GM12878 (cell line): ENCODE results near the gene MRPS27. TPM values are rescaled to one million over a fixed set of nuclear protein-coding genes. Genes with fewer than 3 reads are reported as not detected.
"Not testable (repeated sequence)": the region's sequence is repeated elsewhere in the genome, so short reads cannot be mapped to it uniquely, and the experiment has no call there.

Source experiments
- ATAC-seq: fragments of 200-7000 bp; cut with Tn5 transposase; 3 replicates; pipeline ENCODE4 v1.9.1; 2020; ENCODE audit warnings: mild to moderate bottlenecking, moderate library complexity
- BruUV-seq: library from RNA; stranded (reverse); fragments of 400-500 nt; replicated peaks from 2 replicates; lab custom pipeline; 2021; lab: Mats Ljungman, UMichigan
- CTCF ChIA-PET: fragments of 300-600 bp; sonication (Branson Sonifier 250); formaldehyde crosslinking; extraction: SDS; loops from one replicate; lab custom pipeline; 2021; ENCODE audit warnings: inconsistent platforms; lab: Yijun Ruan, JAX
- POLR2A ChIA-PET: fragments of 350-600 bp; formaldehyde crosslinking; extraction: SDS; loops from one replicate; lab custom pipeline; 2021; ENCODE audit warnings: inconsistent platforms; lab: Charles Lee
- RAD21 ChIA-PET: fragments of 300-600 bp; sonication (Branson Sonifier 250); formaldehyde crosslinking; loops from one replicate; lab custom pipeline; 2023; ENCODE audit warnings: antibody characterized with exemption; ENCODE audit not compliant: unreplicated experiment; lab: Charles Lee
- SMC1A ChIA-PET: fragments of 300-600 bp; sonication (Branson Sonifier 250); formaldehyde crosslinking; loops from one replicate; lab custom pipeline; 2023; ENCODE audit not compliant: unreplicated experiment, uncharacterized antibody; lab: Charles Lee
- DNase-seq: peaks from one replicate; pipeline ENCODE4 v3.0.0-alpha.2; 2011; ENCODE audit warnings: low read depth, low spot score
- FAIRE-seq: peaks from 3 replicates; lab custom pipeline; 2011; peaks lifted over from hg19 to GRCh38; lab: Jason Lieb, UNC
- H2AFZ ChIP-seq: 2 replicates; pipeline ENCODE4 v1.6.0; 2011; ENCODE audit warnings: low read depth, low read length, control low read depth; ENCODE audit not compliant: control insufficient read depth
- H3K27ac ChIP-seq: 2 replicates; pipeline ENCODE4 v1.5.1; 2011; ENCODE audit warnings: control low read depth; ENCODE audit not compliant: control insufficient read depth, insufficient read depth
- H3K27me3 ChIP-seq, 2 experiments: replicated peaks in 1 of 2; 2 replicates each; pipeline versions ENCODE4 v1.6.0 to v1.6.1; 2011; ENCODE audit warnings: low read length in 1 of 2; ENCODE audit not compliant: control insufficient read depth in 2 of 2, insufficient read depth in 2 of 2
- H3K36me3 ChIP-seq, 2 experiments: 2 replicates each; pipeline ENCODE4 v1.5.1; 2011; ENCODE audit warnings: low read length in 1 of 2; ENCODE audit not compliant: control insufficient read depth in 2 of 2, insufficient read depth in 2 of 2
- H3K4me1 ChIP-seq: 2 replicates; pipeline ENCODE4 v1.6.1; 2011; ENCODE audit warnings: mild to moderate bottlenecking, low read length, moderate library complexity, mixed read lengths; ENCODE audit not compliant: control insufficient read depth, insufficient read depth
- H3K4me2 ChIP-seq: 2 replicates; pipeline ENCODE4 v1.6.0; 2011; ENCODE audit warnings: control low read depth; ENCODE audit not compliant: control insufficient read depth, insufficient read depth
- H3K4me3 ChIP-seq: fragments of 200-600 bp; sonication (generic); 2 replicates; pipeline ENCODE4 v1.5.1; 2016
- H3K79me2 ChIP-seq: 2 replicates; pipeline ENCODE4 v1.6.0; 2011; ENCODE audit warnings: low read length; ENCODE audit not compliant: control insufficient read depth, insufficient read depth
- H3K9ac ChIP-seq: 2 replicates; pipeline ENCODE4 v1.8.0; 2011; ENCODE audit warnings: low read length, control low read depth, mixed read lengths; ENCODE audit not compliant: control insufficient read depth, insufficient read depth
- H3K9me3 ChIP-seq: replicated peaks from 3 replicates; pipeline ENCODE4 v1.5.1; 2011; ENCODE audit warnings: mild to moderate bottlenecking, low read length; ENCODE audit not compliant: control insufficient read depth, insufficient read depth
- H4K20me1 ChIP-seq: 2 replicates; pipeline ENCODE4 v1.6.0; 2011; ENCODE audit not compliant: control insufficient read depth, insufficient read depth
- LARP7 ChIP-seq: fragments of 450-650 bp; IDR thresholded peaks from 2 replicates; pipeline ENCODE4 v1.6.1; 2017; ENCODE audit warnings: mild to moderate bottlenecking
- NFIC ChIP-seq: IDR thresholded peaks from 2 replicates; pipeline ENCODE4 v1.6.1; 2012; ENCODE audit warnings: low read depth, mild to moderate bottlenecking, inconsistent platforms, low read length, moderate library complexity
- SMC3 ChIP-seq: IDR thresholded peaks from 2 replicates; pipeline ENCODE4 v1.6.1; 2011; ENCODE audit warnings: low read length, improper control_type of control experiment, borderline replicate concordance
- WGBS: methylation state at CpG from one replicate; pipeline ENCODE4 v1.1.6; 2016; ENCODE audit warnings: low lambda C conversion rate; ENCODE audit not compliant: insufficient replicate concordance, insufficient coverage; ENCODE audit errors: missing lambda C conversion rate; 5-methylcytosine and 5-hydroxymethylcytosine counted together
- in situ Hi-C: fragments of 300-500 bp; cut with MboI; formaldehyde crosslinking; loops from 9 replicates; pipeline ENCODE4 v1.14.3; 2018; ENCODE audit warnings: mixed read lengths
- intact Hi-C: fragments of 100-400 bp; cut with micrococcal nuclease; formaldehyde crosslinking; loops from one replicate; pipeline ENCODE4 v1.14.2; 2022; ENCODE audit not compliant: unreplicated experiment
- polyA plus RNA-seq, 11 experiments: library from polyadenylated mRNA; depleted of rRNA in 4 of 11; unstranded in 6 of 11; stranded (reverse) in 5 of 11; fragments of >200 nt; fragmentation: Nextera tagmentation in 4 of 11; fragmentation: Illumina TruSeq in 1 of 11; extraction: Ambion mirVana in 4 of 11; extraction: Trizol in 1 of 11; gene quantifications; 1 replicate in 1 of 11; 2 replicates in 10 of 11; pipeline versions ENCODE4 v1.2.1 to v1.2.3, GENCODE V29; 2011 to 2016; ENCODE audit warnings: inconsistent platforms in 2 of 11, missing spikeins in 2 of 11, low read depth in 1 of 11
- total RNA-seq, 4 experiments: library from RNA; depleted of rRNA in 3 of 4; stranded (reverse); fragments of >200 nt in 3 of 4; fragmentation: Illumina TruSeq in 1 of 4; extraction: Trizol in 1 of 4; gene quantifications; 2 replicates each; pipeline versions ENCODE4 v1.2.1 to v1.2.3, GENCODE V29; 2013 to 2021
- TF ChIP-seq, protein P1 (sequence below): IDR thresholded peaks from 2 replicates; pipeline ENCODE4 v1.6.1; 2012; ENCODE audit warnings: low read length, inconsistent platforms

Gene MRPS27
- total and polyA plus RNA-seq, 10 of the 15 experiments (the other 5 are each of a cell fraction or from before 2014, with no cell fraction given): 61.0 to 128 (median 93.0) TPM

DNA sequence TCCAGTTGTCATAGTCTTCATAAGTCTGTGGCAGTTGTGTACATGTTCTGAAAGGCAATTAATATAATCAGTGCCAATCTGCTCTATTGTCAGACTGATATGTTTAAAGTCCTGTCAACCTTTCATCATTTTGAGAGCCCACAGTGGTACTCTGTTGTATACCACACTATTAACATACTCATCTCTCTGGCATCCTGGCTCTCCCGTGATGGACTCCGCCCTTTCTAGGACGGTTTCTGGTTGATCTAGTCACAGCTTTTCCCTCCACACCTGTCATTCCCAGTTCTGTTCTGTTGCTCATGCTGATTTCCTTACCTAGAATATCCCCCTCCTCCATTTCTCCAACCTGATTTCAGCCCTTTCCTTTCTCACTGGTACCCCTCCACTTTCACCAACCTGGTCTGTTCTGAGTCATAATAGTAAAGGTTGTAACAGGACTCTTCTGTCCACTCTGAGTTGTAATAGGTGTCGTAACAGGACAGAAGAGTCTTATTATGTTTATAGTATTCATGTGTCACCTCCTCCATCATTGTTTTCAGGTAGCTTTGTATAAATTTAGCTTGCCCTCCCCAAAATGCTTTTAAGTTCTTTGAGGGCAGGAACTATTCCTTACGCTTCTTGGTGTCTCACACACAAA is 4.3 kb upstream of the MRPS27 start:
- H3K9me3 ChIP-seq: no peaks in the 10 kb centered on the region
- in situ Hi-C loops: no loop called here

DNA sequence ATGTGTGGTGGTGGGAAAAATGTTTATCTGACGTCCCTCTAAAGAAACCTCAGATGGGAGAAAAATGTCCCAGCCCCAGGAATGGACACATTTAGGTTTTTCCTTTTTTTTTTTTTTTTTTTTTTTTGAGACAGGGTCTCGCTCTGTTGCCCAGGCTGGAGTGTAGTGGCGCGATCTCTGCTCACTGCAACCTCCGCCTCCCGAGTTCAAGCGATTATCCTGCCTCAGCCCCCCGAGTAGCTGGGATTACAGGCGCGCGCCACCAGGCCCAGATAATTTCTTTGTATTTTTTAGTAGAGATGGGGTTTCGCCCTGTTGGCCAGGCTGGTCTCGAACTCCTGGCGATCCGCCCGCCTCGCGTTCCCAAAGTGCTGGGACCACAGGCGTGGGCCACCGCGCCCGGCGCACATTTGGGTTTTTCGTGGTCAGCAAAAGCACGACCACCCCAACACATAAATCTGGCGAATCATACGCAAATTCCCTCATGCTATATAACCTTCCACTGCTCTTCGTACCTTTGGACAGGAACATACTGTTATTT is 535 bp downstream of the MRPS27 start:
- BruUV-seq, FAIRE-seq: not testable (repeated sequence)

More for the DNA sequence above, 4.3 kb upstream of the MRPS27 start:
- no peaks in the 10 kb centered on the region for H4K20me1 ChIP-seq
- peaks cover 18% of the 10 kb centered on the region for H3K79me2 ChIP-seq
- SMC1A ChIA-PET: no interaction called here
- H3K27ac ChIP-seq: no peak overlapping the region
- 95% methylated on average over 5 of the region's 5 CpGs for WGBS
- H3K27me3 ChIP-seq: no peaks in the 10 kb centered on the region
- no peaks in the 10 kb centered on the region; the same call in 1 of the 2 replicates for H3K4me1 ChIP-seq
- no peak overlapping the region for H3K4me2 ChIP-seq
- FAIRE-seq (no peak), DNase-seq (no peak), ATAC-seq (no peak)
- H3K36me3 ChIP-seq: peaks cover 0 to 18% of the 10 kb centered on the region in 2 experiments; a peak in 3 of 4 replicates
- no peak overlapping the region for H2AFZ ChIP-seq
- no peak overlapping the region for H3K4me3 ChIP-seq
- RAD21 ChIA-PET: no interaction called here
- CTCF ChIA-PET: no interaction called here
- BruUV-seq: no TSS peak
- POLR2A ChIA-PET: no interaction called here
- intact Hi-C loops: no loop called here
- no peak overlapping the region for H3K9ac ChIP-seq
- TF ChIP-seq, protein P1, sequence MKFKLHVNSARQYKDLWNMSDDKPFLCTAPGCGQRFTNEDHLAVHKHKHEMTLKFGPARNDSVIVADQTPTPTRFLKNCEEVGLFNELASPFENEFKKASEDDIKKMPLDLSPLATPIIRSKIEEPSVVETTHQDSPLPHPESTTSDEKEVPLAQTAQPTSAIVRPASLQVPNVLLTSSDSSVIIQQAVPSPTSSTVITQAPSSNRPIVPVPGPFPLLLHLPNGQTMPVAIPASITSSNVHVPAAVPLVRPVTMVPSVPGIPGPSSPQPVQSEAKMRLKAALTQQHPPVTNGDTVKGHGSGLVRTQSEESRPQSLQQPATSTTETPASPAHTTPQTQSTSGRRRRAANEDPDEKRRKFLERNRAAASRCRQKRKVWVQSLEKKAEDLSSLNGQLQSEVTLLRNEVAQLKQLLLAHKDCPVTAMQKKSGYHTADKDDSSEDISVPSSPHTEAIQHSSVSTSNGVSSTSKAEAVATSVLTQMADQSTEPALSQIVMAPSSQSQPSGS: no peak
- TF ChIP-seq, all 136 proteins: peak for 0

More for the DNA sequence above, 535 bp downstream of the MRPS27 start:
- H2AFZ ChIP-seq: peak overlapping the region; percentile 97
- peak overlapping the region; percentile 89 for H3K4me3 ChIP-seq
- H3K9ac ChIP-seq: peak overlapping the region; percentile 95
- DNase-seq, intact Hi-C loops, H3K27me3 ChIP-seq: not testable (repeated sequence)
- RAD21 ChIA-PET: interaction anchor here (0.7 to 3.6 kb wide), 6 partner anchors 11 to 205 kb away, joined by 3 to 28 read pairs (median 6); no protein-coding TSS in a partner anchor
- H3K4me2 ChIP-seq: peak overlapping the region; percentile 83
- under 1% methylated on average over 27 of the region's 28 CpGs for WGBS
- SMC1A ChIA-PET: interaction anchor here (1.0 to 4.2 kb wide), 5 partner anchors 11 to 205 kb away, joined by 3 to 33 read pairs (median 6); no protein-coding TSS in a partner anchor
- TF ChIP-seq NFIC (0 out of 2 replicates have a peak, but pooled peaks have one; percentile 8), SMC3 (0 out of 2 replicates have a peak, but pooled peaks have one; percentile 7), LARP7 (0 out of 2 replicates have a peak, but pooled peaks have one; percentile 3)
- TF ChIP-seq, all 136 proteins: peak for 3; not testable (repeated sequence) for 133
- Histone ChIP-seq H3K27ac (peak overlapping the region; percentile 84), H3K79me2 (peaks cover 57% of the 10 kb centered on the region), H3K36me3 (peaks cover 0 to 17% of the 10 kb centered on the region in 2 experiments; a peak in 2 of 4 replicates)
- CTCF ChIA-PET: interaction anchor here (0.7 to 5.0 kb wide), 10 partner anchors 11 to 755 kb away, joined by 3 to 33 read pairs (median 4); partner anchors contain the start of gene FCHO2
- POLR2A ChIA-PET: interaction anchor here (0.7 to 3.1 kb wide), 6 partner anchors 11 to 231 kb away, joined by 3 to 21 read pairs (median 6); no protein-coding TSS in a partner anchor
- H3K4me1 ChIP-seq, H3K9me3 ChIP-seq, in situ Hi-C loops, H4K20me1 ChIP-seq: not testable (repeated sequence)
- peak; percentile 8 for ATAC-seq
